Astrocyte of the spinal cord (primary cell): ENCODE measurements around the gene PROM1.

ENCODE experiments used
- DNase-seq: peaks from one replicate; pipeline ENCODE4 v3.0.0; 2011; ENCODE audit warnings: low read depth, low spot score
- H3K4me3 ChIP-seq: 2 replicates; pipeline ENCODE4 v1.5.1; 2011; ENCODE audit warnings: low read depth, mild to moderate bottlenecking, low read length, moderate library complexity
- in situ Hi-C: cut with HindIII; loops from 2 replicates; pipeline ENCODE4 v1.10.0; 2017; ENCODE audit warnings: low sequenced_read_pairs
- TF ChIP-seq, protein P1 (sequence below): IDR thresholded peaks from 2 replicates; pipeline ENCODE4 v1.5.1; 2012; ENCODE audit warnings: low read depth, mild to moderate bottlenecking, low read length, inconsistent platforms

The PROM1 gene

DNA sequence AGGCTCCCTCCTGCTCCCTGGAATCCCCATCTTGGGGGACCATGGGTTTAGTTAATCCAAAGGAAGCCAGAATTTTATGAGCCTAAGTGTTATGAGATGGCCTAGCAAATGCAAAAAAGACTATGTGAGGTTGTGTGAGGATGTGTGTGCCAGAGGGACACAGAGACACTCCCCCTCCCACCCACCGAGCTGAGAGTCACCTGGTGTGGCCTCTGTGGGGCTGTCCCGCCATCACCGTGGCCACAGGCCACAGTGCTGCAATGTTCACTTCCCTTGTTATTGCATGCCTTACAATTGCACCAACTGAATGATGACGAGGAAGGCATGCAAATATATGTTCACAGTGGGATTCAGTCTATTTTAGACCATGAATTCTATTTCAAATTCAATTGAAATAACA is 120.2 kb downstream of the PROM1 start:
- no peak overlapping the region for H3K4me3 ChIP-seq
- TF ChIP-seq, protein P1, sequence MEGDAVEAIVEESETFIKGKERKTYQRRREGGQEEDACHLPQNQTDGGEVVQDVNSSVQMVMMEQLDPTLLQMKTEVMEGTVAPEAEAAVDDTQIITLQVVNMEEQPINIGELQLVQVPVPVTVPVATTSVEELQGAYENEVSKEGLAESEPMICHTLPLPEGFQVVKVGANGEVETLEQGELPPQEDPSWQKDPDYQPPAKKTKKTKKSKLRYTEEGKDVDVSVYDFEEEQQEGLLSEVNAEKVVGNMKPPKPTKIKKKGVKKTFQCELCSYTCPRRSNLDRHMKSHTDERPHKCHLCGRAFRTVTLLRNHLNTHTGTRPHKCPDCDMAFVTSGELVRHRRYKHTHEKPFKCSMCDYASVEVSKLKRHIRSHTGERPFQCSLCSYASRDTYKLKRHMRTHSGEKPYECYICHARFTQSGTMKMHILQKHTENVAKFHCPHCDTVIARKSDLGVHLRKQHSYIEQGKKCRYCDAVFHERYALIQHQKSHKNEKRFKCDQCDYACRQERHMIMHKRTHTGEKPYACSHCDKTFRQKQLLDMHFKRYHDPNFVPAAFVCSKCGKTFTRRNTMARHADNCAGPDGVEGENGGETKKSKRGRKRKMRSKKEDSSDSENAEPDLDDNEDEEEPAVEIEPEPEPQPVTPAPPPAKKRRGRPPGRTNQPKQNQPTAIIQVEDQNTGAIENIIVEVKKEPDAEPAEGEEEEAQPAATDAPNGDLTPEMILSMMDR, result no peak
- in situ Hi-C loops, result no loop called here
- DNase-seq, result no peak

DNA sequence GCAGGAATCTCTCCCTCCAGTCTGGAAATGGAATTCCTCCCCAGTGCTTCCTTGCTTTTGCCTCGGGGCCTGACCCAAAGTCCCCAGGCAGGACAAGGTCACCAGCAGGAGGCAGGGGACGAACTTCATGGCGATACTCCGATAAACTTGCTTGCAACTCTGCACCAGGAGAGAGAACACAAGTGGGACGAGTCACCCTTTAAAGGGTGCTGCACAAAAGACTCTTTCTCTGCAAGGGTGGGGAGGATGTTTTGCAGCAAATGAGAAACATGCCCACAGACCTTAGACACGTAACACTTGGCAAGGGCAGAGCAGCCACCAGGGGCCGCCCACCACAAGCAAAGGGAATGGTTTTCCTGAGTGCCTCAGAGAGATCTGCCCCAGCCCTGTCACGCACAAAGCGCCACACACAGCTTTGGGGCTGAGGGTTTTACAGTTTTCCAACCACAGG is 120.8 kb downstream of the PROM1 start, which contains the start of gene FGFBP2:
Gene FGFBP2, minus strand, starts transcription at position 175 of the 451 bp plus-strand sequence. Its CDS starts 46 bp downstream, at position 129.
- in situ Hi-C loops, result no loop called here
- TF ChIP-seq, protein P1, result peak; percentile 65
- no peak within 1 kb of the TSS for H3K4me3 ChIP-seq
- peak; percentile 43 for DNase-seq

DNA sequence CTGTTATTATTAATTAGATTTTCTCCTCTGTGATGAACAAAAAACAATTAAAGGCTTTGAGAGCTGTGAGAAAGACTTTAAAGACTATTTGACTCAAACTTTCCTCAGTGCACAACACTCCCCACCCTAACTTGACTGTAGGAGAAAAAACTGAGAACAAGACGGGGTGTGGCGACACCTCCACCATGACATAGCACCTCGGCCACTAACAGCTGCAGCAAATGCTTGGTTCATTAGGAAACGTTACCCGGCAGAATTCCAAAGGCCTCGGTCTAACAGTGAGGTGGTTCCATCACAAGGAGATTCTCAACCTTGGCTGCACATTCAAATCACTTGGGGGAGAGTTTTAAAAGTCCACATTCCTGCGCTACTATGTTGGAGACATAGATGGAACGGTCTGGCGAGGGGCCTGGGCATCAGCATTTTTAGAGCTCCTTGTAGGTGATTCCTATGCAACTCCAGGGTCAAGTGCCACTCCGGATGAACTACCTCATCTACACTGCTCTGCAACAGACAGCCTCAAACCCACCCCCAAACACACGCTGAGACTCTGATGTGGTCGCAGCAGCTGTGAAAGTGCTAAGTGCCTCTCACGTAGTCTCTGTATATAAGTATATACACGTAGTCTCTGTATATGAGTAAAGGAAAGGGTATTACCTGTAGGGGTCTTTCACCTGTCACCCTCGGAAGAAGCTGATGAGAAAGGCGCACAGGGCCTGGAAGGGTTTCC is 121.9 kb downstream of the PROM1 start:
- in situ Hi-C loops, result no loop called here
- no peak overlapping the region for H3K4me3 ChIP-seq
- TF ChIP-seq, protein P1, result no peak
- no peak for DNase-seq

DNA sequence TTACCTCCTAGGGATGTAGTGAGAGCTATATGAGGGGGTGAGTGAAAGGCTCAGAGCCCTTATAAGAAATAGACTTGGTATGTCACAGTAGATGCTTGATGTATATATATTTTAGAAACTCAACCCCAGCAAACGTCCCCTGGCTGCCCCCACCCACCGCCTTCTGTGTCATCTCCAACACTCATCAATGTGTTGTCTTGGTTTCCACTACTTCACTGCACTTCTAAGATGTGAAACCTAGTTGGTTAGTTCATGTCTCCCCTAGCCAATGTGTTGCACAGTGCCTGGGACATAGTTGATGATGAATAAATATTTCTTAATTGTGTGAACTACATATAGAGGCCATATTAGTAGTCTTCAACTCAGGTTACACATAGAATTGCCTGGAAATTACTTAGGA is 125.3 kb downstream of the PROM1 start:
- no peak overlapping the region for H3K4me3 ChIP-seq
- in situ Hi-C loops, result no loop called here
- TF ChIP-seq, protein P1, result no peak
- no peak for DNase-seq

DNA sequence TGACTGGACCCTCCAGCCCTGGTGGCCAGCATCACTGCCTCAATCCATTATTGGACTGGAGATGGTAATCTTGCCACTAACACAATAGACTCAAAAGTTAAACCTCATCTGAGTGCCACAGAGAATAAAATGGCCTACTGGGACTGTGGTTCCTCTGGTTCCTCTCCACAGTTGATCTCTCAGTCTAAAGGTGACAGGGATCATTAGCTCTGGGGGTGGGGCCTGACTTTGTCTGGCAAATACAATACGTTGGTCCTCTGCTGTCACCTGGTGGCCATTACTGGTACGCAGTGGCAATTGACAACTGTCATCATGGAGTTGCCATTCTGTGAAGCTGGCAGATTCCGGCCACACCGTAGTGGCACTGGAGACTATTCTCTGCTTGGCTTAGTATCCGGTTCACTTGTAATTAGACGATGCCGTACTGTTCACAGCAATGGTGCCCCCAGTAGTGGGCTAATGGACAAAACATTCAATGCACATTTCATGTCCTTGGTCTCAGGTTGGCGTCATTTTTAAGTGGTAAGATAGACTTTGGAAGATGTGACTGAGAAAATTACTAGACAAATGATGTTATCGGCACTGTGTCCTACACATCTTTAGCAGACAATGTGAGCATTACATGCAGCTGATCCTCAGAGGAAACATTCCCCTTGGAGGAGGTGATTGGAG is 127.5 kb downstream of the PROM1 start:
- no peak overlapping the region for H3K4me3 ChIP-seq
- in situ Hi-C loops, result no loop called here
- peak; percentile 51 for DNase-seq
- TF ChIP-seq, protein P1, result peak; percentile 97

DNA sequence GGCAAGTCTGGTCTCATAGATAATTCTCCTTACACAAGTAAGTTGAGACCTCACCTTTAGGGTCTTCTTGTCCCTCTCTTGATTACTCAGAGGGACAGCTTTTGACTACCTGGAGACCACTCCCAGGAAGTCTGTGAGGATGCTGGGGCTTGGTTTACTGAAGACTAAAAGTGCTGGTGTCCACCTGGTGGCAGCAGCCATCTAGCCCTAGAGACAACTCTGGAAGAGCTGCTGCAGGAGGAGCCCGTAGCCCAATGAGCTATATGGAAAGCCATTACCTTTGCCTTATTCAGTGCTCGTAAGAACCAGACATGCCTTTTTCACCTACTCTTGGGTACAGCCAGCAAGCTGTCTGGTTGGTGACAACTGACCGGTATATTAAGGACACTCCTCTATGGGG is 128.2 kb downstream of the PROM1 start:
- DNase-seq, result peak; percentile 17
- H3K4me3 ChIP-seq, result no peak overlapping the region
- TF ChIP-seq, protein P1, result peak; percentile 49
- in situ Hi-C loops, result no loop called here
